HPDE6-E6E7 (cell line): ENCODE results near the gene PRM1.

ENCODE experiments used
- DNase-seq: peaks from one replicate; pipeline ENCODE4 v3.0.0; 2011; ENCODE audit warnings: missing footprints; ENCODE audit errors: extremely low spot score

PRM1 gene

GRCh38 chr16:11253995-11254912, 26.9 kb downstream of the PRM1 start:
- DNase-seq = no peak

- no peak for DNase-seq
These were observed 27.8 kb downstream of the PRM1 start for GRCh38 chr16:11253009-11253994.

GRCh38 chr16:11252482-11252931, 28.6 kb downstream of the PRM1 start:
- DNase-seq = no peak

GRCh38 chr16:11251525-11252481, 29.3 kb downstream of the PRM1 start:
- DNase-seq = no peak

GRCh38 chr16:11250786-11251524, 30.2 kb downstream of the PRM1 start:
- DNase-seq = no peak

GRCh38 chr16:11250091-11250785, 30.9 kb downstream of the PRM1 start:
- DNase-seq = no peak

GRCh38 chr16:11249233-11250061, 31.7 kb downstream of the PRM1 start:
- no peak for DNase-seq

- DNase-seq = no peak
These were observed 33.0 kb downstream of the PRM1 start for GRCh38 chr16:11248133-11248532.

- DNase-seq = no peak
These were observed 35.1 kb downstream of the PRM1 start for GRCh38 chr16:11245988-11246387.

- DNase-seq = no peak
These were observed 35.9 kb downstream of the PRM1 start for GRCh38 chr16:11245222-11245737.

- no peak for DNase-seq
These were observed 38.5 kb downstream of the PRM1 start for GRCh38 chr16:11242658-11243057.

- DNase-seq = no peak
These were observed 39.5 kb downstream of the PRM1 start for GRCh38 chr16:11241480-11242204.

GRCh38 chr16:11240636-11241473, 40.3 kb downstream of the PRM1 start:
- no peak for DNase-seq

- DNase-seq = no peak
These were observed 41.2 kb downstream of the PRM1 start for GRCh38 chr16:11239644-11240632.

GRCh38 chr16:11238272-11239202, 42.6 kb downstream of the PRM1 start:
- DNase-seq = no peak
